H1 (cell line): ENCODE measurements around the gene COL5A1. TPM values are rescaled to one million over a fixed set of nuclear protein-coding genes. Genes with fewer than 3 reads are reported as not detected.

Experiments
- CTCF ChIA-PET: fragments of 300-600 bp; sonication (Branson Sonifier 250); formaldehyde crosslinking; loops from one replicate; lab custom pipeline; 2021; ENCODE audit not compliant: partially characterized antibody; lab: Charles Lee
- POLR2A ChIA-PET: fragments of 300-600 bp; sonication (Branson Sonifier 250); formaldehyde crosslinking; loops from one replicate; lab custom pipeline; 2021; ENCODE audit warnings: inconsistent platforms; ENCODE audit not compliant: partially characterized antibody; lab: Charles Lee
- DNase-seq, 2 experiments: peaks; one replicate each; pipeline versions ENCODE4 v3.0.0 to v3.0.0-alpha.2; 2010 to 2022; ENCODE audit warnings: low spot score in 2 of 2, low read depth in 1 of 2, mixed read lengths in 1 of 2
- FAIRE-seq: peaks from 2 replicates; lab custom pipeline; 2011; peaks lifted over from hg19 to GRCh38; lab: Jason Lieb, UNC
- H2AFZ ChIP-seq: 2 replicates; pipeline ENCODE4 v1.8.1; 2012; ENCODE audit warnings: low read length, inconsistent platforms
- H2AK5ac ChIP-seq: 2 replicates; pipeline ENCODE4 v1.6.1; 2013; ENCODE audit warnings: low read depth, low read length
- H2BK120ac ChIP-seq: replicated peaks from 2 replicates; pipeline ENCODE3; 2013; ENCODE audit warnings: low read depth, low read length, inconsistent platforms
- H2BK12ac ChIP-seq: 2 replicates; pipeline ENCODE4 v1.6.1; 2013; ENCODE audit warnings: low read depth, low read length
- H2BK15ac ChIP-seq: 2 replicates; pipeline ENCODE4 v1.6.1; 2013; ENCODE audit warnings: low read length
- H2BK20ac ChIP-seq: 2 replicates; pipeline ENCODE4 v1.6.1; 2013; ENCODE audit warnings: low read length
- H2BK5ac ChIP-seq: 2 replicates; pipeline ENCODE4 v1.6.1; 2013; ENCODE audit warnings: low read depth, low read length
- H3K14ac ChIP-seq: 2 replicates; pipeline ENCODE4 v1.6.1; 2013; ENCODE audit warnings: inconsistent platforms; ENCODE audit not compliant: insufficient read length
- H3K18ac ChIP-seq: 2 replicates; pipeline ENCODE4 v1.6.1; 2013; ENCODE audit warnings: low read length; ENCODE audit errors: extremely low read depth
- H3K23ac ChIP-seq: 2 replicates; pipeline ENCODE4 v1.6.1; 2013; ENCODE audit warnings: inconsistent platforms; ENCODE audit not compliant: insufficient read length
- H3K23me2 ChIP-seq: 2 replicates; pipeline ENCODE4 v1.6.1; 2013; ENCODE audit warnings: low read depth, low read length
- H3K27ac ChIP-seq: 2 replicates; pipeline ENCODE4 v1.6.1; 2011; ENCODE audit warnings: low read depth, low read length, inconsistent platforms
- H3K27me3 ChIP-seq, 4 experiments: replicated peaks in 1 of 4; 1 replicate in 1 of 4; 2 replicates in 3 of 4; pipeline versions ENCODE4 v1.6.1 to v1.8.1; 2011 to 2013; ENCODE audit warnings: low read length in 3 of 4, mild to moderate bottlenecking in 3 of 4, inconsistent platforms in 2 of 4, mixed read lengths in 2 of 4, moderate library complexity in 1 of 4; ENCODE audit not compliant: control insufficient read depth in 3 of 4, insufficient read depth in 3 of 4; ENCODE audit errors: extremely low read depth in 1 of 4
- H3K36me3 ChIP-seq, 4 experiments: 2 replicates each; pipeline versions ENCODE4 v1.6.1 to v1.8.1; 2011 to 2013; ENCODE audit warnings: mild to moderate bottlenecking in 4 of 4, low read length in 3 of 4, moderate library complexity in 2 of 4, control low read depth in 1 of 4, inconsistent platforms in 1 of 4; ENCODE audit not compliant: insufficient read depth in 4 of 4, control insufficient read depth in 2 of 4
- H3K4ac ChIP-seq: replicated peaks from 2 replicates; pipeline ENCODE3; 2013; ENCODE audit warnings: low read length, low read depth, mixed read lengths, inconsistent platforms; ENCODE audit not compliant: insufficient read length
- H3K4me1 ChIP-seq, 4 experiments: replicated peaks in 1 of 4; 1 replicate in 1 of 4; 2 replicates in 3 of 4; pipeline versions ENCODE4 v1.6.1 to v1.8.1; 2011 to 2013; ENCODE audit warnings: low read length in 3 of 4, inconsistent platforms in 2 of 4, mixed read lengths in 1 of 4; ENCODE audit not compliant: insufficient read depth in 4 of 4, control insufficient read depth in 3 of 4
- H3K4me2 ChIP-seq, 2 experiments: 2 replicates each; pipeline versions ENCODE4 v1.6.1 to v1.8.1; 2011 to 2013; ENCODE audit warnings: low read depth in 2 of 2, low read length in 2 of 2, control low read depth in 1 of 2, inconsistent platforms in 1 of 2, mild to moderate bottlenecking in 1 of 2; ENCODE audit not compliant: insufficient read depth in 1 of 2
- H3K4me3 ChIP-seq, 4 experiments: fragments of 200-600, 300-600 bp in 1 of 4; sonication (generic), shearing (Covaris generic), sonication (Bioruptor Twin) in 1 of 4; 2 replicates each; pipeline versions ENCODE4 v1.5.1 to v1.8.1; 2011 to 2016; ENCODE audit warnings: low read length in 4 of 4, low read depth in 3 of 4, control low read depth in 2 of 4, inconsistent platforms in 2 of 4, mild to moderate bottlenecking in 2 of 4, mixed read lengths in 1 of 4, moderate library complexity in 1 of 4; ENCODE audit not compliant: insufficient read depth in 2 of 4; ENCODE audit errors: extremely low read depth in 1 of 4
- H3K56ac ChIP-seq: replicated peaks from 2 replicates; pipeline ENCODE3; 2013; ENCODE audit warnings: low read depth, mild to moderate bottlenecking, mixed read lengths, low read length, inconsistent platforms; ENCODE audit not compliant: insufficient read length
- H3K79me1 ChIP-seq: 2 replicates; pipeline ENCODE4 v1.6.1; 2013; ENCODE audit warnings: low read depth, low read length, control low read depth
- H3K79me2 ChIP-seq, 2 experiments: 2 replicates each; pipeline versions ENCODE4 v1.6.1 to v1.8.1; 2012 to 2013; ENCODE audit warnings: low read length in 2 of 2, mild to moderate bottlenecking in 2 of 2, inconsistent platforms in 1 of 2; ENCODE audit not compliant: insufficient read depth in 2 of 2, control insufficient read depth in 1 of 2
- H3K9ac ChIP-seq, 4 experiments: replicated peaks in 1 of 4; 1 replicate in 1 of 4; 2 replicates in 3 of 4; pipeline versions ENCODE4 v1.6.1 to v1.8.1; 2011 to 2013; ENCODE audit warnings: low read depth in 3 of 4, low read length in 3 of 4, control low read depth in 2 of 4, mild to moderate bottlenecking in 2 of 4, moderate library complexity in 2 of 4, inconsistent platforms in 1 of 4; ENCODE audit errors: extremely low read depth in 1 of 4
- H3K9me3 ChIP-seq, 2 experiments: 2 replicates each; pipeline versions ENCODE4 v1.6.1 to v1.8.1; 2012 to 2013; ENCODE audit warnings: mild to moderate bottlenecking in 2 of 2, moderate library complexity in 2 of 2, control low read depth in 1 of 2, inconsistent platforms in 1 of 2, low read depth in 1 of 2, low read length in 1 of 2, mixed read lengths in 1 of 2; ENCODE audit not compliant: insufficient read depth in 2 of 2
- H4K20me1 ChIP-seq, 2 experiments: replicated peaks in 1 of 2; 2 replicates each; pipeline versions ENCODE3 to v1.8.1; 2011 to 2013; ENCODE audit warnings: inconsistent platforms in 2 of 2, low read length in 2 of 2, mild to moderate bottlenecking in 1 of 2; ENCODE audit not compliant: insufficient read depth in 2 of 2, control insufficient read depth in 1 of 2
- H4K5ac ChIP-seq: 2 replicates; pipeline ENCODE4 v1.6.1; 2013; ENCODE audit warnings: low read length, low read depth, mixed read lengths, inconsistent platforms; ENCODE audit not compliant: insufficient read length
- H4K8ac ChIP-seq: 2 replicates; pipeline ENCODE4 v1.8.0; 2013; ENCODE audit warnings: mild to moderate bottlenecking, moderate library complexity, low read length, inconsistent platforms; ENCODE audit not compliant: insufficient read depth; ENCODE audit errors: extremely low read depth
- H4K91ac ChIP-seq: replicated peaks from 2 replicates; pipeline ENCODE3; 2013; ENCODE audit warnings: low read length, mixed read lengths, inconsistent platforms; ENCODE audit not compliant: insufficient read length
- CHD1 ChIP-seq: IDR thresholded peaks from 2 replicates; pipeline ENCODE4 v1.6.1; 2012; ENCODE audit warnings: low read depth, low read length, improper control_type of control experiment
- E2F6 ChIP-seq: IDR thresholded peaks from 2 replicates; pipeline ENCODE4 v1.6.1; 2012; ENCODE audit warnings: inconsistent platforms
- EP300 ChIP-seq, 2 experiments: IDR thresholded peaks; 1 replicate in 1 of 2; 2 replicates in 1 of 2; pipeline ENCODE4 v1.6.1; 2011 to 2012; ENCODE audit warnings: low read depth in 2 of 2, low read length in 2 of 2, mild to moderate bottlenecking in 2 of 2, borderline replicate concordance in 1 of 2, inconsistent platforms in 1 of 2, moderate library complexity in 1 of 2
- EZH2 ChIP-seq: fragments of 200-600 bp; sonication (generic); IDR thresholded peaks from 2 replicates; pipeline ENCODE4 v1.7.1; 2012; ENCODE audit warnings: low read depth, mild to moderate bottlenecking, moderate library complexity, low read length, inconsistent platforms; ENCODE audit not compliant: severe bottlenecking
- HDAC2 ChIP-seq, 2 experiments: fragments of 300-600 bp in 1 of 2; sonication (generic) in 1 of 2; IDR thresholded peaks; 2 replicates each; pipeline ENCODE4 v1.6.1; 2011 to 2012; ENCODE audit warnings: low read depth in 2 of 2, low read length in 2 of 2, mild to moderate bottlenecking in 2 of 2, moderate library complexity in 2 of 2, borderline replicate concordance in 1 of 2, inconsistent platforms in 1 of 2
- HDAC6 ChIP-seq: IDR thresholded peaks from one replicate; pipeline ENCODE4 v1.7.1; 2012; ENCODE audit warnings: low read depth, mild to moderate bottlenecking, inconsistent platforms, low read length, moderate library complexity
- KDM5A ChIP-seq: fragments of 200-600 bp; IDR thresholded peaks from 2 replicates; pipeline ENCODE4 v1.7.1; 2012; ENCODE audit warnings: mild to moderate bottlenecking, low read length, inconsistent platforms, mixed read lengths
- NRF1 ChIP-seq: IDR thresholded peaks from 2 replicates; pipeline ENCODE4 v1.6.1; 2011; ENCODE audit warnings: mild to moderate bottlenecking, low read depth, low read length, improper control_type of control experiment
- RXRA ChIP-seq: IDR thresholded peaks from 2 replicates; pipeline ENCODE4 v1.6.1; 2011; ENCODE audit warnings: low read depth, mild to moderate bottlenecking, low read length, moderate library complexity; ENCODE audit not compliant: insufficient read depth
- SIX5 ChIP-seq: IDR thresholded peaks from 2 replicates; pipeline ENCODE4 v1.6.1; 2011; ENCODE audit warnings: mild to moderate bottlenecking, low read depth, low read length
- SP1 ChIP-seq: IDR thresholded peaks from 2 replicates; pipeline ENCODE4 v1.6.1; 2011; ENCODE audit warnings: low read depth, low read length
- TCF12 ChIP-seq: IDR thresholded peaks from 2 replicates; pipeline ENCODE4 v1.6.1; 2011; ENCODE audit warnings: low read depth, mild to moderate bottlenecking, low read length
- YY1 ChIP-seq: IDR thresholded peaks from 2 replicates; pipeline ENCODE4 v1.6.1; 2011; ENCODE audit warnings: low read depth, mild to moderate bottlenecking, low read length
- WGBS, 2 experiments: shearing (Covaris generic) in 1 of 2; methylation state at CpG; one replicate each; pipeline versions ENCODE4 v1.1.6 to v1.1.7; 2013 to 2015; ENCODE audit warnings: low lambda C conversion rate in 2 of 2, mixed read lengths in 2 of 2, inconsistent platforms in 1 of 2, low coverage in 1 of 2, missing lambda C conversion rate in 1 of 2; ENCODE audit not compliant: insufficient replicate concordance in 2 of 2, insufficient coverage in 1 of 2, insufficient read length in 1 of 2; ENCODE audit errors: extremely low coverage in 1 of 2, missing lambda C conversion rate in 1 of 2; 5-methylcytosine and 5-hydroxymethylcytosine counted together
- polyA plus RNA-seq, 7 experiments: library from polyadenylated mRNA; depleted of rRNA in 3 of 7; stranded (reverse) in 5 of 7; unstranded in 2 of 7; fragments of >200 nt in 5 of 7; fragments of 200-250 nt in 2 of 7; gene quantifications; 1 replicate in 5 of 7; 2 replicates in 1 of 7; 4 replicates in 1 of 7; pipeline versions ENCODE4 v1.2.1 to v1.2.3, GENCODE V29; 2011 to 2013; ENCODE audit warnings: missing spikeins in 2 of 7, mixed read lengths in 2 of 7
- total RNA-seq: library from RNA; stranded (reverse); fragmentation: NEBNext Ultra II Directional; extraction: Animal tissue kit (Norgen Biotek cat#: 25700); gene quantifications from 2 replicates; pipeline ENCODE4 v1.2.1, GENCODE V29; 2021

The COL5A1 gene
- total and polyA plus RNA-seq, 2 of the 8 experiments (the other 6 are each of a cell fraction or from before 2014, with no cell fraction given): 3.8 to 12.0 TPM

- Histone ChIP-seq H2AFZ (no peak overlapping the region), H2BK12ac (no peak overlapping the region), H2BK20ac (no peak overlapping the region), H4K5ac (no peak overlapping the region), H4K8ac (no peak overlapping the region), H3K23me2 (no peaks in the 10 kb centered on the region), H4K91ac (no peak overlapping the region), H4K20me1 (no peaks in the 10 kb centered on the region), H3K9me3 (peaks cover 0 to 4% of the 10 kb centered on the region in 2 experiments; a peak in 2 of 4 replicates), H3K56ac (no peak overlapping the region), H3K14ac (no peak overlapping the region), H2BK15ac (no peak overlapping the region), H3K4me2 (no peak overlapping the region), H3K4ac (no peak overlapping the region), H3K4me1 (no peaks in the 10 kb centered on the region), H3K4me3 (no peak overlapping the region), H3K27ac (no peak overlapping the region), H3K9ac (no peak overlapping the region), H3K79me1 (no peaks in the 10 kb centered on the region), H3K27me3 (no peaks in the 10 kb centered on the region), H3K36me3 (no peaks in the 10 kb centered on the region; a peak in 1 of 8 replicates), H2BK5ac (no peak overlapping the region), H3K79me2 (no peaks in the 10 kb centered on the region), H2BK120ac (no peak overlapping the region), H3K23ac (no peak overlapping the region), H2AK5ac (no peak overlapping the region), H3K18ac (no peak overlapping the region)
- ChIA-PET POLR2A (no interaction called here), CTCF (no interaction called here)
- WGBS, 2 experiments: 90% methylated on average over 11 of the region's 13 CpGs; no CpG with 5 or more reads in 1 of the 2 experiments
- TF ChIP-seq HDAC6 (no peak), E2F6 (no peak), HDAC2 (IDR thresholded peaks at IDR 0.05; ENCODE audit: borderline replicate concordance in 1 of 2, low read depth in 2 of 2, low read length in 2 of 2) (no peak), EP300 (IDR thresholded peaks at IDR 0.05; ENCODE audit: borderline replicate concordance in 1 of 2, low read depth in 2 of 2, low read length in 2 of 2) (no peak), KDM5A (no peak), RXRA (no peak), SP1 (no peak), EZH2 (no peak), SIX5 (no peak), NRF1 (no peak), YY1 (no peak), CHD1 (no peak), TCF12 (no peak)
- DNase-seq (no peak), FAIRE-seq (no peak)
Observed at GRCh38 chr9:134860510-134860909, 218.9 kb downstream of the COL5A1 start.
